GM23338 (cell line): ENCODE results near the gene PPP2R5A. TPM values are rescaled to one million over a fixed set of nuclear protein-coding genes. Genes with fewer than 3 reads are reported as not detected.

ENCODE experiments used
- ATAC-seq: fragments of 200-7000 bp; cut with Tn5 transposase; 3 replicates; pipeline ENCODE4 v1.9.1; 2020
- DNase-seq: peaks from one replicate; pipeline ENCODE4 v3.0.0-alpha.2; 2015; ENCODE audit warnings: low spot score
- H2AFZ ChIP-seq: fragments of 200-600 bp; sonication (generic); 2 replicates; pipeline ENCODE4 v1.8.0; 2016; ENCODE audit warnings: antibody characterized with exemption, mild to moderate bottlenecking, moderate library complexity
- H3F3A ChIP-seq: fragments of 200-600 bp; sonication (generic); replicated peaks from 2 replicates; pipeline ENCODE4 v1.8.0; 2017; ENCODE audit warnings: antibody characterized with exemption, mixed run types, low read depth
- H3K27ac ChIP-seq: fragments of 200-600 bp; sonication (generic); 2 replicates; pipeline ENCODE4 v1.6.1; 2016; ENCODE audit warnings: low read depth
- H3K27me3 ChIP-seq: fragments of 200-600 bp; sonication (generic); 2 replicates; pipeline ENCODE4 v1.8.0; 2016; ENCODE audit warnings: mild to moderate bottlenecking, mixed run types, moderate library complexity; ENCODE audit not compliant: insufficient read depth
- H3K36me3 ChIP-seq: fragments of 200-600 bp; sonication (generic); 2 replicates; pipeline ENCODE4 v1.8.0; 2016; ENCODE audit warnings: mild to moderate bottlenecking; ENCODE audit not compliant: insufficient read depth
- H3K4me1 ChIP-seq: fragments of 200-600 bp; sonication (generic); 2 replicates; pipeline ENCODE4 v1.8.0; 2016; ENCODE audit warnings: mild to moderate bottlenecking, moderate library complexity; ENCODE audit not compliant: insufficient read depth
- H3K4me2 ChIP-seq: fragments of 200-600 bp; sonication (generic); 2 replicates; pipeline ENCODE4 v1.7.1; 2017; ENCODE audit warnings: mixed run types
- H3K4me3 ChIP-seq: fragments of 200-600 bp; sonication (generic); 2 replicates; pipeline ENCODE4 v1.6.1; 2016; ENCODE audit warnings: mixed run types
- H3K79me2 ChIP-seq: fragments of 200-600 bp; sonication (generic); replicated peaks from 2 replicates; pipeline ENCODE4 v1.8.0; 2017; ENCODE audit warnings: mild to moderate bottlenecking; ENCODE audit not compliant: insufficient read depth
- H3K9me2 ChIP-seq: fragments of 200-600 bp; sonication (generic); 2 replicates; pipeline ENCODE4 v1.8.0; 2017; ENCODE audit not compliant: insufficient read depth
- H4K20me1 ChIP-seq: fragments of 200-600 bp; sonication (generic); replicated peaks from 2 replicates; pipeline ENCODE4 v1.8.0; 2017; ENCODE audit warnings: mild to moderate bottlenecking; ENCODE audit not compliant: insufficient read depth
- H3K27ac Mint-ChIP-seq: 2 replicates; pipeline ENCODE4 v1.8.0; 2020; ENCODE audit warnings: inconsistent platforms, mild to moderate bottlenecking, moderate library complexity, mixed read lengths
- H3K27me3 Mint-ChIP-seq: 3 replicates; pipeline ENCODE4 v1.8.0; 2022; ENCODE audit warnings: low read depth, mild to moderate bottlenecking, moderate library complexity, mixed read lengths, inconsistent platforms; ENCODE audit not compliant: insufficient read depth, poor library complexity
- H3K36me3 Mint-ChIP-seq: 3 replicates; pipeline ENCODE4 v1.8.0; 2021; ENCODE audit warnings: low read depth, mild to moderate bottlenecking, inconsistent platforms, moderate library complexity, mixed read lengths
- H3K4me1 Mint-ChIP-seq: 3 replicates; pipeline ENCODE4 v1.8.0; 2020; ENCODE audit warnings: mild to moderate bottlenecking, inconsistent platforms, mixed read lengths
- H3K4me3 Mint-ChIP-seq: 3 replicates; pipeline ENCODE4 v1.8.0; 2021; ENCODE audit warnings: moderate library complexity, mild to moderate bottlenecking, inconsistent platforms, mixed read lengths
- H3K9me3 Mint-ChIP-seq: 3 replicates; pipeline ENCODE4 v1.8.0; 2020; ENCODE audit warnings: moderate library complexity, mild to moderate bottlenecking, inconsistent platforms, mixed read lengths
- CREB1 ChIP-seq: fragments of 250-450 bp; sonication (Bioruptor Pico); IDR thresholded peaks from 2 replicates; pipeline ENCODE4 v1.5.0; 2020; ENCODE audit warnings: low read depth, mild to moderate bottlenecking, moderate library complexity
- ETS1 ChIP-seq: IDR thresholded peaks from 2 replicates; pipeline ENCODE4 v1.6.1; 2016; ENCODE audit warnings: antibody characterized with exemption
- EZH2 ChIP-seq: fragments of 200-600 bp; sonication (generic); IDR thresholded peaks from one replicate; pipeline ENCODE4 v1.8.0; 2017; ENCODE audit warnings: antibody characterized with exemption, mild to moderate bottlenecking, low read depth; ENCODE audit not compliant: unreplicated experiment
- EZH2phosphoT487 ChIP-seq: fragments of 200-600 bp; sonication (generic); IDR thresholded peaks from one replicate; pipeline ENCODE4 v1.8.1; 2018; ENCODE audit warnings: antibody characterized with exemption; ENCODE audit not compliant: unreplicated experiment
- JUNB ChIP-seq: IDR thresholded peaks from one replicate; pipeline ENCODE4 v1.6.1; 2016; ENCODE audit warnings: antibody characterized with exemption; ENCODE audit not compliant: unreplicated experiment
- NANOG ChIP-seq: IDR thresholded peaks from 2 replicates; pipeline ENCODE4 v1.6.1; 2016; ENCODE audit warnings: antibody characterized with exemption, borderline replicate concordance
- POLR2AphosphoS5 ChIP-seq: IDR thresholded peaks from 2 replicates; pipeline ENCODE4 v1.6.1; 2016; ENCODE audit warnings: antibody characterized with exemption, low read depth
- STAT1 ChIP-seq: IDR thresholded peaks from one replicate; pipeline ENCODE4 v1.6.1; 2016; ENCODE audit warnings: antibody characterized with exemption; ENCODE audit not compliant: unreplicated experiment
- ZNF114 ChIP-seq: fragments of 250-450 bp; sonication (Bioruptor Pico); IDR thresholded peaks from 2 replicates; pipeline ENCODE4 v1.5.0; 2020; ENCODE audit warnings: mild to moderate bottlenecking, moderate library complexity
- ZNF331 ChIP-seq: fragments of 250-450 bp; sonication (Bioruptor Pico); IDR thresholded peaks from 2 replicates; pipeline ENCODE4 v1.5.0; 2020; ENCODE audit warnings: low read depth, mild to moderate bottlenecking, moderate library complexity
- ZNF462 ChIP-seq: fragments of 250-450 bp; sonication (Bioruptor Pico); IDR thresholded peaks from 2 replicates; pipeline ENCODE4 v1.5.0; 2020; ENCODE audit warnings: mild to moderate bottlenecking, moderate library complexity
- polyA plus RNA-seq: library from polyadenylated mRNA; unstranded; fragments of >200 nt; fragmentation: Nextera tagmentation; extraction: Ambion mirVana; gene quantifications from 2 replicates; pipeline ENCODE4 v1.2.1, GENCODE V29; 2016
- total RNA-seq: library from RNA; depleted of rRNA; stranded (reverse); fragments of >200 nt; shearing (Covaris generic); gene quantifications from 2 replicates; pipeline ENCODE4 v1.2.3, GENCODE V29; 2014
- TF ChIP-seq, protein P1 (sequence below), 2 experiments: fragments of 200-600 bp in 1 of 2; sonication (generic) in 1 of 2; conservative IDR thresholded peaks; 2 replicates each; pipeline versions ENCODE4 v1.5.1 to v1.6.1; 2016 to 2017; ENCODE audit warnings: antibody characterized with exemption in 2 of 2, low read depth in 2 of 2, mild to moderate bottlenecking in 2 of 2, moderate library complexity in 1 of 2
- TF ChIP-seq, protein P2 (sequence below): IDR thresholded peaks from one replicate; pipeline ENCODE4 v1.6.1; 2018; ENCODE audit warnings: antibody characterized with exemption; ENCODE audit not compliant: unreplicated experiment

PPP2R5A gene
- total and polyA plus RNA-seq, 2 experiments from 2014 or later: 16.2 to 43.5 TPM

DNA sequence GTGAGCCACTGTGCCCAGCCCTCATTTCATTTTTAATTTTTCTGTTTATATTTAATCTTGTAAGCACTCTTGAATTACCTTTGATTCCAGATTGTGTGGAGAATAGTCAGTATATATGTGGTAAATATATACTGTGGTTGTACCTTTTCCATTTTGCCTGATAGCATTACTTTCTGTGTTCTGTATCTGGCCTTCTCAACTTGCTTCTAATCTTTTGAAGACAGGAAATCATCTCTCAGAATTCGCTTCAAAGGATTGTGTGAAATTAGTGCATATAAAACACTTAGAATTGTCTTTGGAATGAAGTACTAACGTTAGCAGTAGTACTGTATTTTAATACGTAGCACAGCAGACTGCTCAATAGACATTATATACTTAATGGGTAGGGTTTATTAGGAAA lies 37.9 kb downstream of the PPP2R5A start:
- no peaks in the 10 kb centered on the region for H3K9me2 ChIP-seq
- no peaks in the 10 kb centered on the region for H3K36me3 ChIP-seq
- no peak overlapping the region for H3K4me3 ChIP-seq
- TF ChIP-seq CREB1 (CRISPR knock-in tag) (no peak), EZH2phosphoT487 (no peak), ZNF114 (no peak), EZH2 (no peak), JUNB (no peak), POLR2AphosphoS5 (no peak), ZNF462 (CRISPR knock-in tag) (no peak), ZNF331 (CRISPR knock-in tag) (no peak), STAT1 (no peak), ETS1 (no peak), NANOG (no peak)
- TF ChIP-seq, protein P1, sequence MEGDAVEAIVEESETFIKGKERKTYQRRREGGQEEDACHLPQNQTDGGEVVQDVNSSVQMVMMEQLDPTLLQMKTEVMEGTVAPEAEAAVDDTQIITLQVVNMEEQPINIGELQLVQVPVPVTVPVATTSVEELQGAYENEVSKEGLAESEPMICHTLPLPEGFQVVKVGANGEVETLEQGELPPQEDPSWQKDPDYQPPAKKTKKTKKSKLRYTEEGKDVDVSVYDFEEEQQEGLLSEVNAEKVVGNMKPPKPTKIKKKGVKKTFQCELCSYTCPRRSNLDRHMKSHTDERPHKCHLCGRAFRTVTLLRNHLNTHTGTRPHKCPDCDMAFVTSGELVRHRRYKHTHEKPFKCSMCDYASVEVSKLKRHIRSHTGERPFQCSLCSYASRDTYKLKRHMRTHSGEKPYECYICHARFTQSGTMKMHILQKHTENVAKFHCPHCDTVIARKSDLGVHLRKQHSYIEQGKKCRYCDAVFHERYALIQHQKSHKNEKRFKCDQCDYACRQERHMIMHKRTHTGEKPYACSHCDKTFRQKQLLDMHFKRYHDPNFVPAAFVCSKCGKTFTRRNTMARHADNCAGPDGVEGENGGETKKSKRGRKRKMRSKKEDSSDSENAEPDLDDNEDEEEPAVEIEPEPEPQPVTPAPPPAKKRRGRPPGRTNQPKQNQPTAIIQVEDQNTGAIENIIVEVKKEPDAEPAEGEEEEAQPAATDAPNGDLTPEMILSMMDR (conservative IDR thresholded peaks at IDR 0.05; ENCODE audit: low read depth in 2 of 2): no peak
- TF ChIP-seq, protein P2, sequence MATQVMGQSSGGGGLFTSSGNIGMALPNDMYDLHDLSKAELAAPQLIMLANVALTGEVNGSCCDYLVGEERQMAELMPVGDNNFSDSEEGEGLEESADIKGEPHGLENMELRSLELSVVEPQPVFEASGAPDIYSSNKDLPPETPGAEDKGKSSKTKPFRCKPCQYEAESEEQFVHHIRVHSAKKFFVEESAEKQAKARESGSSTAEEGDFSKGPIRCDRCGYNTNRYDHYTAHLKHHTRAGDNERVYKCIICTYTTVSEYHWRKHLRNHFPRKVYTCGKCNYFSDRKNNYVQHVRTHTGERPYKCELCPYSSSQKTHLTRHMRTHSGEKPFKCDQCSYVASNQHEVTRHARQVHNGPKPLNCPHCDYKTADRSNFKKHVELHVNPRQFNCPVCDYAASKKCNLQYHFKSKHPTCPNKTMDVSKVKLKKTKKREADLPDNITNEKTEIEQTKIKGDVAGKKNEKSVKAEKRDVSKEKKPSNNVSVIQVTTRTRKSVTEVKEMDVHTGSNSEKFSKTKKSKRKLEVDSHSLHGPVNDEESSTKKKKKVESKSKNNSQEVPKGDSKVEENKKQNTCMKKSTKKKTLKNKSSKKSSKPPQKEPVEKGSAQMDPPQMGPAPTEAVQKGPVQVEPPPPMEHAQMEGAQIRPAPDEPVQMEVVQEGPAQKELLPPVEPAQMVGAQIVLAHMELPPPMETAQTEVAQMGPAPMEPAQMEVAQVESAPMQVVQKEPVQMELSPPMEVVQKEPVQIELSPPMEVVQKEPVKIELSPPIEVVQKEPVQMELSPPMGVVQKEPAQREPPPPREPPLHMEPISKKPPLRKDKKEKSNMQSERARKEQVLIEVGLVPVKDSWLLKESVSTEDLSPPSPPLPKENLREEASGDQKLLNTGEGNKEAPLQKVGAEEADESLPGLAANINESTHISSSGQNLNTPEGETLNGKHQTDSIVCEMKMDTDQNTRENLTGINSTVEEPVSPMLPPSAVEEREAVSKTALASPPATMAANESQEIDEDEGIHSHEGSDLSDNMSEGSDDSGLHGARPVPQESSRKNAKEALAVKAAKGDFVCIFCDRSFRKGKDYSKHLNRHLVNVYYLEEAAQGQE: no peak
- ATAC-seq (no peak), DNase-seq (no peak)
- H3K27me3 Mint-ChIP-seq: peaks cover 4% of the 10 kb centered on the region
- no peak overlapping the region for H2AFZ ChIP-seq
- H3K9me3 Mint-ChIP-seq: peaks cover 22% of the 10 kb centered on the region; the same call in 2 of the 3 replicates
- no peaks in the 10 kb centered on the region for H3K4me1 Mint-ChIP-seq
- H3K36me3 Mint-ChIP-seq: peaks cover 25% of the 10 kb centered on the region
- H3K4me3 Mint-ChIP-seq: no peak overlapping the region
- no peak overlapping the region for H3K27ac ChIP-seq
- no peak overlapping the region for H3K27ac Mint-ChIP-seq
- no peaks in the 10 kb centered on the region for H3K27me3 ChIP-seq
- H3K79me2 ChIP-seq: peaks cover 30% of the 10 kb centered on the region
- H3F3A ChIP-seq: no peaks in the 10 kb centered on the region
- H4K20me1 ChIP-seq: no peaks in the 10 kb centered on the region
- H3K4me1 ChIP-seq: no peaks in the 10 kb centered on the region
- H3K4me2 ChIP-seq: no peak overlapping the region
